ENCODE results near the gene MIB1.

DNA sequence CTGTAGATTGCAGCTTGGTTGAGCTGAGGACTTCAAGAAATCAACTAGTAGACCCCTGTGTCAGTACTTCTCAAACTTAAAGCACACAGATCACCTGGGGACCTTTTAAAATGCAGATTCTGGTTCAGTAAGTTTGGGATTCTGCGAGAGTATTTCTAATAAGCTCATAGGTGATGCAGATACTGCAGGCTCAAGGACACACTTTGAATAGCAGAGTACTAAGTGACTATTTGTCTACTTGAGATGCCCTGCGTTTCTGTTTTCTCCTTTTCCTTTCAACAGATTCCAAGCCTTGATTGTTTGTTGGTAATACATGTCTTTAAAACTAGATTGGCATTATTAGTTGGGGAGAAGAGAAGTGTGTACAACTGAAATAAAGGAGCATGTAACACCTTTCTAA is 6.7 kb downstream of the MIB1 start:
- TF ChIP-seq CTCF (conservative IDR thresholded peaks at IDR 0.05; ENCODE audit: low read depth in 2 of 2) (no peak), POLR2AphosphoS5 (IDR thresholded peaks at IDR 0.05; ENCODE audit: low read depth) (no peak), EZH2 (IDR thresholded peaks at IDR 0.05; ENCODE audit: low read depth, unreplicated experiment) (no peak), JUNB (IDR thresholded peaks at IDR 0.05; ENCODE audit: unreplicated experiment) (no peak), CREB1 (CRISPR knock-in tag; IDR thresholded peaks at IDR 0.05; ENCODE audit: low read depth) (no peak), STAT1 (IDR thresholded peaks at IDR 0.05; ENCODE audit: unreplicated experiment) (no peak), EZH2phosphoT487 (IDR thresholded peaks at IDR 0.05; ENCODE audit: unreplicated experiment) (no peak)

Measured in GM23338 (cell line).